AG20443 (cell line): Measurements from ENCODE around the gene STRN4.
"Not testable (repeated sequence)": the region's sequence is repeated elsewhere in the genome, so short reads cannot be mapped to it uniquely, and the experiment has no call there.

Source experiments
- DNase-seq: peaks from one replicate; pipeline ENCODE4 v3.0.0; 2012; ENCODE audit warnings: low spot score, mixed read lengths

The STRN4 gene, protein sequence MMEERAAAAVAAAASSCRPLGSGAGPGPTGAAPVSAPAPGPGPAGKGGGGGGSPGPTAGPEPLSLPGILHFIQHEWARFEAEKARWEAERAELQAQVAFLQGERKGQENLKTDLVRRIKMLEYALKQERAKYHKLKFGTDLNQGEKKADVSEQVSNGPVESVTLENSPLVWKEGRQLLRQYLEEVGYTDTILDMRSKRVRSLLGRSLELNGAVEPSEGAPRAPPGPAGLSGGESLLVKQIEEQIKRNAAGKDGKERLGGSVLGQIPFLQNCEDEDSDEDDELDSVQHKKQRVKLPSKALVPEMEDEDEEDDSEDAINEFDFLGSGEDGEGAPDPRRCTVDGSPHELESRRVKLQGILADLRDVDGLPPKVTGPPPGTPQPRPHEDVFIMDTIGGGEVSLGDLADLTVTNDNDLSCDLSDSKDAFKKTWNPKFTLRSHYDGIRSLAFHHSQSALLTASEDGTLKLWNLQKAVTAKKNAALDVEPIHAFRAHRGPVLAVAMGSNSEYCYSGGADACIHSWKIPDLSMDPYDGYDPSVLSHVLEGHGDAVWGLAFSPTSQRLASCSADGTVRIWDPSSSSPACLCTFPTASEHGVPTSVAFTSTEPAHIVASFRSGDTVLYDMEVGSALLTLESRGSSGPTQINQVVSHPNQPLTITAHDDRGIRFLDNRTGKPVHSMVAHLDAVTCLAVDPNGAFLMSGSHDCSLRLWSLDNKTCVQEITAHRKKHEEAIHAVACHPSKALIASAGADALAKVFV

DNA sequence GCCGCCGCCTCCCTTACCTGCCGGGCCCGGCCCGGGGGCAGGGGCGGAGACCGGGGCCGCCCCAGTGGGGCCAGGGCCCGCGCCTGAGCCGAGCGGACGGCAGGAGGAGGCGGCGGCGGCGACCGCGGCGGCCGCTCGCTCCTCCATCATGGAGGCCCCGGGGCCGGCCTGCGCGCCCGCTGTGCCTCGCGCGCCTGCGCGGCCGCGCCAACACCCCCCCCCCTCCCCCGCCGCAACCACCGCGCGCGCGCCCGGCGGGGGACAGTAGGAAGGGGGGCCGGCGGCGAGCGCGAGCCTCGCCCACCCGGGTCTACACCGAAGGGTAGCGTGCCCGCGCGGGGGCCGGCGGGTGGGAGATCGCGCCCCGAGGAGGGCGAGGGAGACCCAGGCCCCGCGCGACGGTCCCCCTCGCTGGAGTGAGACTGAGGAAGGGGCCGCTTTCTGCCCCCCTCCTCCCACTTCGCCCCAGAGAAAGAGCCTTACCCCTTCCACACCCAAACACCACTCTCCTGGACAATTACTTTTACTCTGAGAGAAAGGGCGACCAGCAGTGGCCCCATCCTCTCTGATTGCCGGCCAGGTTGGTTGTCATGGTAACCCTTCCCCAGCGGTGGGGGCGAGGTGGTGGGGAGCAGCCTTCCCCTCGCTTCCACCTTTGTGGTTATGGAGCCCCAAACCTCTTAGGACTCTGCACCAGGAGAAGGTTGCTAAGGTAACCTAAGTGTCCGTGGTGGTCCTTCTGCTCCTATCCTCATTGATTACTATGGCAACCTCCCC, at the start of gene STRN4:
TSS of gene STRN4 (minus strand) at position 170 of the 777 bp plus-strand sequence. CDS start at position 150, 20 bp downstream.
- DNase-seq = peak; percentile 100

DNA sequence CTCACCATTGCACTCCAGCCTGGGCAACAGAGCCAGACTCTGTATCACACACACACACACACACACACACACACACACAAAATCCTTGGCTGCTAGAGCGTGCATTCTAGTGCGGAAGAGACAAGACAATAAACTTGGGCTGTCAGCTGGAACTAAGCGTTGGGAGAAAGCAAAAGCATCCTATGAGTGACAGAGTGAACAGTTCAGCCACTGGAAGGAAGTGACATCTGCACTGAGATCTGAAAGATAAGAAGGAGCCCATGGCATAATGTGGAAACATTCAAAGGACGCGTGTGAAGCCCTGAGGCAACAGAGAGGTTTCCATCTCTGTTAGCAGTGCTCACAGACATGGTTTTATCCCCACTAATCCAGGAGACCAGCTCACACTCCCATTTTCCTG, 45.7 kb upstream of the STRN4 start:
- no peak for DNase-seq

DNA sequence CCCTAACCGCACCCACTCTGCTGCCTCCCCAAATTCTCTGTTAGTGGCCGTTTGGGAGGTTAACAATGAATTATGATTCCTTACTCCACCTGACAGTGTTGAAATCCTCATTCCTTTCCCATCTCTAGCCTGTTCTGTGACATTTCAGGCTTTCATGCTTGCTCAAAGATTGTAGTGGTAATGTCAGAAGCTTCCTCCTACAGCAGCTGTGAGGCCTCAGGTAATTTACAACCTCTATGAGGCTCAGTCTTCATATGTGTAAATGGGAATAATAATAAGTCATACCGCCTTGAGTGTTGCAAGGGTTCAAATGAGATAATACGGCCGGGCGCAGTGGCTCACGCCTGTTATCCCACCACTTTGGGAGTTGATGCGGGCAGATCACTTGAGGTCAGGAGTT, 43.1 kb upstream of the STRN4 start:
- no peak for DNase-seq

DNA sequence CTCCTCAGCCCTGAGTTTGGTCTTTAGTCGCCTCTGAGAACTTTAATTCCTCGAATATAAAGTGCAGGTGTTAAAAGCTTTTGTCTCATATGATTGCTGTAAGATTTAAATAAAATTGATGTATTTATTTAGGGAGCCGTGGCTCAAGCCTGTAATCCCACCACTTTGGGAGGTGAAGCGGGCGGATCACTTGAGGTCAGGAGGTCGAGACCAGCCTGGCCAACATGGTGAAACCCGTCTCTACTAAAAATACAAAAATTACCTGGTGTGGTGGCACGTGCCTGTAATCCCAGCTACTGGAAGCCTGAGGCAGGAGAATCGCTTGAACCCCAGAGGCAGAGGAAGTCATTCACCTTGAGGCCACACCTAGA, 42.7 kb upstream of the STRN4 start:
- no peak for DNase-seq

DNA sequence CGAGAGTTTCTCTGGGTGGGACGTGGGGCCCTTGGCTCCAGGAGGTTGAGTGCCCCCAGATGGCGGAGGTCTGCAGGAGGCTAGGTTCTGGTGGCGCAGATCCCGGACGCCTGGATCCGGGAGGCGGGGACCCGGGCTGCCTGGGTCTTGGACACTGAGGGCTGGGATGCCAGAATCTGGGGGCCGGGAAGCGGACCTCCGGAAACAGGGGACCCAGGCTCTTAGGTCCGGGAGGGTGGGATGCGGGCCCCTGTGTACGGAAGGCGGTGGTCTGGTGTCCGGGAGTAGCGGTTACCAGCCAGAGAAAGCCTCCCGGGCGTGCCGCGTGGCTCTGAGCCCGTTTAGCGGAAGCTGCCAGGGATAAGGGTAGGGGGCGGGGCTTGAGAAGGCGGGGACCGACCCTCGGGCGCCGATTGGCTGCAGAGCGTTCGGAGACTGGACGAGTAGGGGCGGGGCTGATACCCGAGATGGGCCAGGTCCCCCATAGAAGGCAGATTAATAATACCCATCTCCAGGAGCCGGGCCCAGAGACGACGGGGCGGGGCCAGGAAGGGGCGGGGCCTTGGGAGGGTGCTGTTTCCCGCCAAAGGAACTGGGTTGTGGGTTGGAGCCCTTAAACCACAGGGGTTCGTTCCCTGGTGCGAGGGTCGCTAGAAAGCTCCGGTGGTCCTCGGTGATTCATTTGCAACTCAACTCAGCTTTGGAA, 42.2 kb upstream of the STRN4 start, which contains the start of gene SLC1A5:
TSS of gene SLC1A5 (minus strand) at position 333 of the 706 bp plus-strand sequence. CDS start 629 bp downstream, outside the sequence.
- DNase-seq = peak; percentile 98

DNA sequence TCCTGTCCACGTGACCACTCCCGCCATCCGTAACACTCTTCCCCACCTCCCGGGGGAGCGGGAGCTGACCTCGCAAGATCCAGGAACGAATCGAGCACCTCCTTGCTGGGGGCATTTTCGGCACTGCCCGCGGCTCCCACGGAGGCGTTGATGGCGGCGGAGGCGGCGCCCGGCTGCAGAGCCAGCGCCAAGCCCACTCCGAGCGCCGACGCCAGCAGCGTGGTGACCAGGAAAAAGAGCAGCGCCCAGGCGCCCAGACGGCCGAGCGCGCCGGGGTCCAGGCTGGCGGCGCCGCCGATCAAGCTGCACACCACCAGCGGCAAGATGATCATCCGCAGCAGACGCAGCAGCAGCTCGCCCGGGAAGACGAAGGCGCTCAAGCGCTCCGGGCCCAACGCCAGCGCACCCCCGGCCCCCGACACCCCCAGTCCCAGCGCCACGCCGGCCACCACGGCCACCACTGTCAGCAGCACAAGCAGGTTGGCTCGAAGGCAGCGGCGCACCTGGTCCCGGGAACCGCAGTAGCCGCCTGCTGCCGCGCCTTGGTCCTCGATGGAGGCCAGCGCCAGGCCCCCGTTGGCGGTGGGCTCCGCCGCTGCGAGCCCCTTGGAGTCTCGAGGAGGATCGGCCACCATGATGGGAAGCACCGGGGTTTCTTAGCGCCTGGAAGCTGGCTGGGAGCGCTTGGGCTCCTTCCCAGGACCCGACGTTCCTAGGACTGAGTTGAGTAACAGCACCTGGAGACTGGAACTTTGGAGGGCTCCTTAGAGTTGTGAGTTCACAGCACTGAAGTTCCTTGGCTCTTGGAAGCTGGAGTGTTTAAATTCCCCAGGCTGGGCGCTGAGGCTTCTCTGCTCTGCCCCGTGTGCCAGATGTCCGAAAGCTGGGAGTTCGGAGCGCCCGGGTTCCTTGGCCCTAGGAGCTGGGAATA, 41.3 kb upstream of the STRN4 start:
- DNase-seq = peak; percentile 63

DNA sequence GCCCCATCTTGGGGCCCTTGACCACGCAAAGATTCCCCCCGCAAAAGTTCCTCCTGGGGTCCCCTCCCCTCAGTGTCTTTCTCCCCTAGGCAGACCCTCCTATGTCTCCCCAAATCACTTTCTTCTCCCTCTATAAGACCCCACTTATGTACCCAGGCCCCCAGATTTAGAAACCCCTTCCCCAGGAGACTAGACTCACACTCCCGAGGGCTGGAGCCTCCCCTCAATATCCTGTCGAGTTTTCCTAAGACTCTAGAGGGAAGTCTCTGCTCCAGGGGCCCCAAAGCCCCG, 40.7 kb upstream of the STRN4 start:
- DNase-seq = no peak

DNA sequence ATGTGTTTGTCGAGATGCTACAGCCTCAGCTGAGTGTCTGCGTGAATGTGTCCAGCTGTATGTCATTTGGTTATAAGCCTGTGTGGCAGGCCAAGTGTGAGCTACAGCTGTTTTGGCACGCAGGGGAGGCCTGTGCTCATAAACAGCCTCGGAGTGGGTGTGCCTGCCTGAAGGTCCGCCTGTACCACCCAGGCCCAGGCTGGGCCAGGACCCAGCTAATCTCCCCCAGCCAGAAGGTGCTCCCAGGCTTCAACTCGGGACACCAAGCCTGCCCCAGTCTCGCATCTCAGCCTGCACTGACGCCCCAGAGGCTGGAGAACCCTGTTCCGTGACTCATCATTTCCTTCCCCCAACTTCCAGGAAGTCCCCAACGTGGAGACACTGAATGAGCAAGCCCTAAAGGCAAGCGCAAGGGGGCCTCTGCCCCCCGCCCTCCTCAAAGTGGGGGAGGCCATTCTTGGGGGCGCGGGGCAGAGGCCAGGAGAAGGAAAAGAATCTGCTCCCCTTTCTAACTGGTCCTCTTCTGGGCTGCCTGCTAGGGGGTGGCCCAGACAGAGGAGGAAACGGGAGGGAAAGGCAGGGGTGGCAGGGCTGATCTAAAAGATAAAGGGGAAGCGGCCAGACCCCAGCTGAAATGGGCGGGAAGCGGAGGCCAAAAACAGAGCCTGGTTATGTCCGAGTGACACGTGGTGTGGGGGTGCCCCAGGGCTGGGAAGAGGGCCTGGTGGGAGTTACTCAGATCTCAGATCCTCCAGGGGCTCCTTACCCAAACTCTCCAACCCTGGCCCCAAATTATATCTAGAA, 40.2 kb upstream of the STRN4 start:
- DNase-seq = peak; percentile 81

DNA sequence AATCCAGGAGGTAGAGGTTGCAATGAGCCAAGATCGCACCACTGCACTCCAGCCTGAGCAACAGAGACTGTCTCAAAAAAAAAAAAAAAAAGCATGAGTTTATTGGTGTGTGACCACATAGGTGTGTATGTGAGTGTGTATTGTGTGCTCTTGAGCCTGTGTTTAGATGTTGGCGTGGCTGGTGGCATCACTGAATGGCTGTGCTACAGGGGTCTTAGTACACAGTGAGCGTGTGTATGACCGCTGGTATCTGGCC, 39.7 kb upstream of the STRN4 start:
- DNase-seq = no peak

DNA sequence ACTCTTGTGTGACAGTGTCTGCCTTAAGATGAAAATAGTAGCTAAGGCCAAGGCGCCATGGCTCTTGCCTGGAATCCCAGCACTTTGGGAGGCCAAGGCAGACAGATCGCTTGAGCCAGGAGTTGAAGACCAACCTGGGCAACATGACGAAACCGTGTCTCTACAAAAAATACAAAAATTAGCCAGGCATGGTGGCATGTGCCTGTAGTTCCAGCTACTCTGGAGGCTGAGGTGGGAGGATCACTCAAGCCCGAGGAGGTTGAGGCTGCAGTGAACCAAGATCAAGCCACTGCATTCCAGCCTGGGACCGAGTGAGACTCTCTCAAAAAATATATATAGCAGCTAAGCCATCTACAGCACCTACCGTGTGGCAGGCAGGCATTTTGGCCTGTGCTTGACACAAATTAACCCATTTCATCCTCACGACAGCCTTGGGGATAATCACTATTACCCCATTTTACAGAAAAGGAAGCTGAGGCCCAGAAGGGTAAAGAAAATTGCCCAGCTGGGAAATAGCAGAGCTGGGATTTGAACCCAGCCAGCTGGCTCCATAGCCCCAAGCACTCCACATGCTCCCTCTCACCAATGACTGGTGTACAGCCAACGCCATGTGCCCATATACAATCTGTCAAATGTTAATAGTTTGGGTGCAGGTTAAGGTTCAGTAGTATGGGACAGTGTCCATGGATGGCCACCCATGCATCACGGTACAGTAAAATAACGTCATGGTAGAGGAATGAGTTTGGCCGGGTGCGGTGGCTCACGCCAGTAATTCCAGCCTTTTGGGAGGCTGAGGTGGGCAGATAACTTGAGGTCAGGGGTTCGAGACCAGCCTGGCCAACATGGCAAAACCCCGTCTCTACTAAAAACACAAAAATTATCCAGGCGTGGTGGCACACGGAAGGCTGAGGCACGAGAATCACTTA, 39.1 kb upstream of the STRN4 start:
- no peak for DNase-seq

DNA sequence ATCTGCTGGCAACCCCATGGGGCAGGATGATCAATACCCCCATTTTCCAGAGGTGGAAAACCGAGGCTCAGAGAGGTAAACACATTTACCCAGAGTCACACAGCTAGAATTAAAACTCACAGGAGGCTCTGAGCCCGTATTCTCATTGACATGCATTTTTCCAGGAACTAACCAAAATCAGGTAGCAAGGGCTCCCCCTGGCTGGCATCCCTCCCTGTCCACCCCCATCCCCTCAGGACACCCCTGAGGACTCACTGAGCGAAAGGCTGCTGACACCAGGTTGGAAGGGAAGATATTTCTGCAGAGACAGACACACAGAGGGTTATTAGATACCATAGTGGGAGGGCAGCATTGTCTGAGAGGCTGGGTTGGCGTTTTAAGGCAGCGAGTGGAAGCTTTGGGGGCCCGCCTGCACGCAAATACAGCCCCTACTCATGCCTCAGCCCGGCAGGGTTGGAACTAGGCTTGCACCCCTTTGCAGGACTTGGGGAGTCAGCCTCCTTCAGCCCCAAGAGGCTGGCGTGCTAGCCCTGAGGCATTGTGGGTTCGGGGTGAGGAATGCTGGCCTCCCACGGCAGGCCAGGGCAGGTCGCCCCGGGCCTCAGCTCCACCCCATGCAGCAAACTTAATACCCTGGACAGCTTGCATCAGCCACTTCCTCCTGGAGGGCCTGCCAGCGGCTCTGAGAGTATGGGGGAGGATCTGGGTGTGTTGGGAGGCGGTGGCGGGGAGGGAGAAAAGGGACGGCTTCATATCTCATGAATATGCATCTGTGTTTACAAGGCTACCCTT, 38.2 kb upstream of the STRN4 start:
- DNase-seq = peak; percentile 89

DNA sequence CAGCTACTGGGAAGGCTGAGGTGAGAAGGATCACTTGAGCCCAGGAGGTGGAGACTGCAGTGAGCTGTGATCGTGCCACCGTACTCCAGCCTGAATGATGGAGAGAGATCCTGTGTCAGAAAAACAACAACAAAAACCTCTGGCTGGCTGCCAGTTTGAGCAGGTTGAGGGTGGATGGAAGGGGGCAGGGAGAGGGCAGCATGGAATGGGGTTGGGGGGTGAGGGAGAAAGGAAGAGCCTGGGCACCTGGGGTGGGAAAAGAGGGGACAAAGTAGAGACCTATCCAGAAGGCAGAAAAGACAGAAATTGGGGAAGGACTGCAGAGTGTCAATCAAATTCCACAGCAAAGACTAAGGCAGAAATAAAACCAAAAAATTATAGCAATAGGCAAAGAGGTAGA, 37.4 kb upstream of the STRN4 start:
- DNase-seq = no peak

DNA sequence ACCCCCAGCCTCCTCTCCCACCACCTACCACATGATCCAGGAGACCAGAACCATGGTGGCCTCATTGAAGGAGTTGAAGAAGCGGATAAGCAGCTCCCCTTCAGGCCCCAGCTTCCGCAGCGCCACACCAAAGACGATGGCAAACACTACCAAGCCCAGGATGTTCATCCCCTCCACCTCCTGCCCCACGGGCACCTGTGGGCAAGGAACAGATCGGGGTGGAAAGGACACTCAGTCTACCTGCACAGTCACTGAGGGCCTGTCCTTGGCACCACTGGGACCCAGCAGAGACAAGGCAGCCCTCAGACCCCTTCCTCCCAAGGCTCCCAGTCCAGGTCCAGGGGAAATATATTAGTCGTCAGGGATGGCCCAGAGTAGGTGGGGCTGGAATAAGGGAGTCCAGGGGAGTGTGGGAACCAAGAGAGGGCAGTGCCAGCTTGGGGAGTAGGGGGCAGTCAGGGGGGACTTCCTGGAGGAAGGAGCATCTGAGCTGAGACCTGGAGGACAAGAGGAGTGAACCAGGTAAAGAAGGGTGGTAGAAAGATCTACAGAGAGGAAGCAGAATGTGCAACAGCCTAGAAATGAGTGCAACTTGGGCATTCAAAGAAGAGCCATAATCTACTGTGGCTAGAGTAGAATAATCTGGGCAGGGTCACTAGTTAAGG, 36.2 kb upstream of the STRN4 start:
- no peak for DNase-seq

DNA sequence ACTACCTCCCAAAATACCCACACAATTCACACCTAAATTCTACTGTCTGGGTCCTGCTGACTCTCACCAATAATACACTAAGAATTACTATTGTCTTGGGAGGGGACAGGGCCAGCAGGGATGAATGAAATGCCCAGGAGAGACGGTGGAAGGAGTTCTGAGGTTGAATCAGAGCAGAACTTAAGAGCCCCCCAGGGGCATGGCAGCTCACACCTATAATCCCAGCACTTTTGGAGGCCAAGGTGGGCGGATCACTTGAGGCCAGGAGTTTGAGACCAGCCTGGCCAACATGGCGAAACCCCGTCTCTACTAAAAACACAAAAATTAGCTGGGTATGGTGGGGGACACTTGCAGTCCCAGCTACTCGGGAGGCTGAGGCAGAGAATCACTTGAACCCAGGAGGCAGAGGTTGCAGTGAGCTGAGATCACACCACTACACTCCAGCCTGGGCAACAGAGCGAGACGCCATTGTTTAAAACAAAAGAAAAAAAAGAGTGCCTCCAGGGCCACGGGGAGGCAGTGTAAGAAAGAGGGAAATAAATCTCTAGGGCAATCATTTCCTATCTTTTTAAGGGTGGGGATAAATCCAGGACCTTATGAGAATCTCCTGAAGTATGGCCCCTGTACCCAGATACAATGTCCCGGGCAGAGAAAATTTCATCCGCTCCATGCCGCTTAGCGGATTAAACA, 31.9 kb upstream of the STRN4 start:
- DNase-seq = not testable (repeated sequence)

DNA sequence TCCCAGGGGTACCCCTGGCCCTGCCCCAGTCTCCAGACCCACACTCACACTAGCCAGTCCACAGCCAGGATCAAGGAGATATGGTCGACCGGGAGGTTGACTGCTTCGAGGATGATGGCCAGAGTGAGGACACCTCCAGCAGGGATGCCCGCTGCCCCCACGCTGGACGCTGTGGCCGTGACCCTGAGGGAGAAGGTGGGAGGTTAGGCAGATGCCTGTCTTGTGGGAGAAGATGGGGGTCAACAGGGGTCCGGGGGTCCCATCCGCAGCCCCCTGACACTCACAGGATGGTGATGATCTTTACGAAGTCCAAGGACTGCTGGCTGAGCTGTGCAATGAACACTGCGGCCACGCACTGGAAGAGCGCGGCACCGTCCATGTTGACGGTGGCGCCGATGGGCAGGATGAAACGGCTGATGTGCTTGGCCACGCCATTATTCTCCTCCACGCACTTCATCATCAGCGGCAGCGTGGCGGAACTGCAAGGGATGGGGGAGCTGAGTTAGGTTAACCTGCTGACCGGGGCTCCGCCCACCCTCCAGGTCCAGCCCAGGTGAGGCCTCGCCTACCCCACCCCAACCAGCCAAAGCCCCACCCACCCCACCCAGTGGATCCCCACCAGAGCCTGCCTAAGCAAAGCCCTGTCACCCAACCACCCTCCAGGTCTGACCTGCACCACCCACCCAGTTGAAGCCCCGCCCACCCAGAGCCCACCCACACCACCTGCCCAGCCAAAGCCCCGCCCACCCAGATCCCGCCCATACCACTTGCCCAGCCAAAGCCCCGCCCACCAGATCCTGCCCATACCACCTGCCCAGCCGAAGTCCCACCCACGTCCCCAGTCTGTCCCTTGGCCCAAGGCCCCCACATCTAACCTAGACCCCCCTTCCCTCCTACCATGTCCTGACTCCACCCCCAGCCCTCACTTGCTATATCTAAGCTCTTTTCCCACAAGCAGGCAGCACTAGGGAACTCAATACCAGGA, 31.0 kb upstream of the STRN4 start:
- DNase-seq = no peak

DNA sequence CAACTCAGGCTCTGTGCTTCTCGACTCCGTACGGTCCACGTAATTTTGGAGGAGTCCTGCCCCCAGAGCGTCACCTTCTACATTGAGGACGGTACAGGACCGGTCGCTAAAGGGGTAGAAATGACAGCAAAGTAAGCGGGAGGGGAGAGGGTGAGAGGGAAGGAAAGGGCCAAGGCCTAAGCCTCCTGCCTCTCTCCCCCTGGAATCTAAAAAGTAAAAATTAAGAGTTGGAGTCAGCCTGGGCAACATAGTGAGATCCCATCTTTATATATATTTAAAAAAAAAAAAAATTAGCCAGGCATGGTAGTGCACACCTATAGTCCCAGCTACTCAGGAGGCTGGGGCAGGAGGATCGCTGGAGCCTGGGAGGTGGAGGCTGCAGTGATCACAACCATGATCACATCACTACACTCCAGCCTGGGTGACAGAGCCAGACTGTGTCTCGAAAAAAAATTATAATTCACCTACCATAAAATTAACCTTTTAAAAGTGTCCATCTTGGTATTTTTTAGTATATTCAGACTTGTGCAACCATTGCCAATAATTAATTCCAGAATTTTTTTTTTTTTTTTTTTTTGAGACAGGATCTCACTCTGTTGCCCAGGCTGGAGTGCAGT, 29.5 kb upstream of the STRN4 start:
- no peak for DNase-seq
